ENCODE measurements around the gene DPP10.

DPP10 gene

DNA sequence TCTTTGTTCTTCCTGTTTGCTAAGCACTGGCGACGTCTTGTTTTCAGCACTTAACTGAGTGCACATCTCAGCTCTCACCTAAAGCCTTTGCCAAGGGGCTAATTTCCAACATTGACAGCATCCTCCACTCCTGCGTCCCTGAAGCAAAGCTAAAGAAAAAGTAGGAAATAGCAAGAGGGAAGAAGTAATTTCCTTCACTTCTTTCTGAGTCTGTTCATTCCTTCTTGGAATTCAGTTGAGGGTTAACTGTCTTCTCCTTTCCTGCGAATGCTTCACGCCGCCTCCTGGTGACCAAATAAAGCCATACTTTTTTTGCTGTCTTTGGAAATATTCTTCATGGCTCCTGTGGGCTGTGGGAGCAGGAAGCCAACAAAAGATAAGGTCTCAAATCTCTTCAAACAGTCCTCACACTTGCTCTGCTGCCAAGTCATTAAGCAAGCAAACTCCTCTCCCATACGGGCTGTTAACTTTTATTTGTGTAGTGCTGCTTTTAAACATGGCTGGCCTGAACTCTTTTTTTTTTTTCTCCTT is 100.9 kb downstream of the DPP10 start:
- no peaks in the 10 kb centered on the region for H3K27me3 ChIP-seq (ENCODE audit: control insufficient read depth in 1 of 2, insufficient read depth in 2 of 2, low read length in 2 of 2)
- H3K4me3 ChIP-seq (ENCODE audit: low read length in 2 of 2), result no peak overlapping the region
- no peaks in the 10 kb centered on the region for H3K36me3 ChIP-seq (ENCODE audit: control insufficient read depth in 2 of 2, insufficient read depth in 2 of 2, low read length in 2 of 2)
- no peak overlapping the region for H3K9ac ChIP-seq (ENCODE audit: low read length in 2 of 2)
- no peaks in the 10 kb centered on the region for H3K9me3 ChIP-seq (ENCODE audit: control insufficient read depth in 2 of 2, low read length in 2 of 2)
- no peaks in the 10 kb centered on the region for H3K4me1 ChIP-seq (ENCODE audit: control insufficient read depth, insufficient read depth, low read length)
- H3K27ac ChIP-seq (ENCODE audit: low read length), result no peak overlapping the region

DNA sequence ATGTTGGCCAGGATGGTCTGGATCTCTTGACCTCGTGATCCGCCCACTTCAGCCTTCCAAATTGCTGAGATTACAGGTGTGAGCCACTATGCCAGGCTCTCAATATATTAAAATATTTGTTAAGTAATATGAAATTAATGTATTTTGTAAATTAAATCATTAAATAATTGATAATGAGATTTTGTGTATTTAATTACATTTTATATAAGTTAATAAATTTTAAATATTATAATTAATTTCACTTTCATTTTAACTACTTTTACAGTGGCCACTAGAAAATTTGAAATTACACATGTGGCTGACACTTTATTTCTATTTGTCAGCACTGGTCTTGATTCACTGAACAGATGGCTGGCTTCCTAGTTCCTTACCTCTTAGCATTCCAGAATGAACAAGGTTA is 102.6 kb downstream of the DPP10 start:
- no peak overlapping the region for H3K9ac ChIP-seq (ENCODE audit: low read length in 2 of 2)
- no peak overlapping the region for H3K27ac ChIP-seq (ENCODE audit: low read length)
- H3K9me3 ChIP-seq (ENCODE audit: control insufficient read depth in 2 of 2, low read length in 2 of 2), result no peaks in the 10 kb centered on the region
- no peaks in the 10 kb centered on the region for H3K4me1 ChIP-seq (ENCODE audit: control insufficient read depth, insufficient read depth, low read length)
- H3K27me3 ChIP-seq (ENCODE audit: control insufficient read depth in 1 of 2, insufficient read depth in 2 of 2, low read length in 2 of 2), result no peaks in the 10 kb centered on the region
- no peak overlapping the region for H3K4me3 ChIP-seq (ENCODE audit: low read length in 2 of 2)
- no peaks in the 10 kb centered on the region for H3K36me3 ChIP-seq (ENCODE audit: control insufficient read depth in 2 of 2, insufficient read depth in 2 of 2, low read length in 2 of 2)

DNA sequence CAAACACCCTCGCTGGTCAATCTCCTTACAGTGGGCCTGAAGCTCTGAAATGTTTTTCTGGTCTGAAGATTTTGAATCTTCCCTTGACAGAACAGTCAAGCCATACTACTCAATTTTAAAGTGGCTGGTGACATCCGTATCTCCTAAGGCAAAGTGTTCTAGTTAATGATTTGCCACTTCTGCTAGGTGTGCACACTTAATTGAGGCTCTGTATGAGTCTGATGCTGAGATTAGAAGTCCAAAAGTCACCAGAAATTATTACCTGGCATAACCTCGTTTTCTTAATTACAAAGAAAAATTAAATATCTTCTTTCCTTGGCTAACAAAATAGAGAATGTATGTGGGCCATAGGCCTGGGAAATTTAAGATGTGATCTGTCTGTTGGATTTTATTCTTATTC is 104.1 kb downstream of the DPP10 start:
- Histone ChIP-seq H3K9me3 (ENCODE audit: control insufficient read depth in 2 of 2, low read length in 2 of 2) (no peaks in the 10 kb centered on the region), H3K27me3 (ENCODE audit: control insufficient read depth in 1 of 2, insufficient read depth in 2 of 2, low read length in 2 of 2) (peaks cover 0 to 2% of the 10 kb centered on the region in 2 donors), H3K4me1 (ENCODE audit: control insufficient read depth, insufficient read depth, low read length) (no peaks in the 10 kb centered on the region), H3K9ac (ENCODE audit: low read length in 2 of 2) (no peak overlapping the region), H3K36me3 (ENCODE audit: control insufficient read depth in 2 of 2, insufficient read depth in 2 of 2, low read length in 2 of 2) (no peaks in the 10 kb centered on the region), H3K4me3 (ENCODE audit: low read length in 2 of 2) (no peak overlapping the region), H3K27ac (ENCODE audit: low read length) (no peak overlapping the region)

DNA sequence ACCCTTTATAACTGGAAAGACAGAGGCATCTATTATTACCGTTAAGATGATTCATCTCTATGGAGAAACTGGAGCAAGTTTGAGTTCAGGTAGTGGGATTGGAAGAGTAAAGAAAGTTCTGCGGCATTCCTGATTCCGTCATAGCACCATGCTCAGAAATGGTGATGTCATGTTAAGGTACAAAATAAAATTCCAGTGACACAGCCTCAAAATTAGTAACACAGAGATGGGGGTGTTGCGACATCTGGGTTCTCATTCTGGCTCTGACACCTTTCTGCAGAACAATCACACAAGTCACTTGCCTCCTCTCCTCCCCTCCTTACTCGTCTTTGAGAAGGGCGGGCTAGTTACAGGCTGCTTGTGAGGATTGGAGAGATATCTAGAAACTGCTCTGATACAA is 105.7 kb downstream of the DPP10 start:
- Histone ChIP-seq H3K9me3 (ENCODE audit: control insufficient read depth in 2 of 2, low read length in 2 of 2) (no peaks in the 10 kb centered on the region), H3K27me3 (ENCODE audit: control insufficient read depth in 1 of 2, insufficient read depth in 2 of 2, low read length in 2 of 2) (peaks cover 0 to 2% of the 10 kb centered on the region in 2 donors), H3K4me3 (ENCODE audit: low read length in 2 of 2) (no peak overlapping the region), H3K27ac (ENCODE audit: low read length) (no peak overlapping the region), H3K4me1 (ENCODE audit: control insufficient read depth, insufficient read depth, low read length) (no peaks in the 10 kb centered on the region), H3K36me3 (ENCODE audit: control insufficient read depth in 2 of 2, insufficient read depth in 2 of 2, low read length in 2 of 2) (no peaks in the 10 kb centered on the region), H3K9ac (ENCODE audit: low read length in 2 of 2) (no peak overlapping the region)

DNA sequence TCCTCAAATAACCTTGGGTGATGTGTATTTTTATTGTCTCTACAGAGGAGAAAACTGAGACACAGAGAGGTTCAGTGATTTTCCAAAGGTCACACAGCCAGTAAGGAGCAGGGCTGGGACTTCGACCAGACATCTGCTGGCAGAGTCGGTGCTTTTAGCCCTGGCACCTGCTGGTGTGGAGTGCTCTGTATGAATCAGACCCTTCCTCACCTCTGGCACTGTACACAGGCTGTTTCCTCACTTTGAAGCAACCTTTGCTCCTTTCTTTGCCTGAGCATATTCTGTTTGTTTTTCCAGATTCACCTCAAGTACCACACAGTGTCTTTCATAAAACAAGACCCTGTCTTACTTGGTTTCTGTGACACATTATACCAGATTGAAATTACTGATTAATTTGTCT is 107.9 kb downstream of the DPP10 start:
- H3K36me3 ChIP-seq (ENCODE audit: control insufficient read depth in 2 of 2, insufficient read depth in 2 of 2, low read length in 2 of 2), result no peaks in the 10 kb centered on the region
- no peak overlapping the region for H3K9ac ChIP-seq (ENCODE audit: low read length in 2 of 2)
- no peaks in the 10 kb centered on the region for H3K4me1 ChIP-seq (ENCODE audit: control insufficient read depth, insufficient read depth, low read length)
- H3K9me3 ChIP-seq (ENCODE audit: control insufficient read depth in 2 of 2, low read length in 2 of 2), result no peaks in the 10 kb centered on the region
- no peak overlapping the region for H3K4me3 ChIP-seq (ENCODE audit: low read length in 2 of 2)
- peaks cover 0 to 2% of the 10 kb centered on the region in 2 donors for H3K27me3 ChIP-seq (ENCODE audit: control insufficient read depth in 1 of 2, insufficient read depth in 2 of 2, low read length in 2 of 2)
- H3K27ac ChIP-seq (ENCODE audit: low read length), result no peak overlapping the region

DNA sequence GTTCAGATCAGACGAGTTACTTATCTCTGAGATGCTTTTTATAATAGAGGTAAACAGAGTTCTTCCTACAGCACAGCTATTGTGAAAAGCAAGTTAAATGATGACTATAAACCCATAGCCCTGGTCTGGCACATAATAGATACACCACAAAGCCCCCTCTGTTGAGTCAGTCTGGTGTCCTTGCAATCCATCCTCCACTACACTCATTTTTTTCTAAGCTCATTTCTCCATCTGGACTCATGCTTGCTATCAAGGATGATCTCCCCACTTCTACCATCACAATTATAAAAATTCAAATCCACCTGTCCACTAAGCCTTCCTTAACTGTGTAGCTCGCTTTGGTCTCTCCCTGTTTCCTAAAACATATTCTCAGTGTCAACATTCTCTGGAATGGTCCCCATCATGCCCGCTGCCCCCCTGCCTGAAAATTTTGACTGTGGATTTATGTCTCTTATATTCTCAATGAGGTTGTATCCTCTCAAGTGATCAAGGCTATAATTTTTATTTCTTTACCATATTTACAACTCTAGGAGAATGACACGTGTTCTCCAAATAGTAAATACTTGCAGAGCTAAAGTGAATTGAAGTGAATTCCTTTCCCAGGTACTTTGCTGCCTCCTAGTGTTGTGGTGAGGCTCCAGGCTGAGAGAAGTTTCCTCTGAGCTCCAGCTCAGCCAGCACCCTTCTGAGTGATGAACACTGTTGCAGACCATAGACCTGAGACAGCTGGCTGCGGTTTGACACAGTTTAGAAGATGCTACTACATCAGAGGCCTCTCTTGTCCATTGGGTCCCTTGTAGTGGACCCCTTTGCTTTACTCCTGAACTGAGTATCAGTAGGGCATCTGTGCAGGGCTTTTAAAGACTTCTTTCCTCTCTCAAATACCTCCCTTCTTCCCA is 108.7 kb downstream of the DPP10 start:
- no peaks in the 10 kb centered on the region for H3K9me3 ChIP-seq (ENCODE audit: control insufficient read depth in 2 of 2, low read length in 2 of 2)
- peaks cover 0 to 2% of the 10 kb centered on the region in 2 donors for H3K27me3 ChIP-seq (ENCODE audit: control insufficient read depth in 1 of 2, insufficient read depth in 2 of 2, low read length in 2 of 2)
- H3K36me3 ChIP-seq (ENCODE audit: control insufficient read depth in 2 of 2, insufficient read depth in 2 of 2, low read length in 2 of 2), result no peaks in the 10 kb centered on the region
- no peak overlapping the region for H3K4me3 ChIP-seq (ENCODE audit: low read length in 2 of 2)
- no peaks in the 10 kb centered on the region for H3K4me1 ChIP-seq (ENCODE audit: control insufficient read depth, insufficient read depth, low read length)
- H3K9ac ChIP-seq (ENCODE audit: low read length in 2 of 2), result no peak overlapping the region
- no peak overlapping the region for H3K27ac ChIP-seq (ENCODE audit: low read length)

DNA sequence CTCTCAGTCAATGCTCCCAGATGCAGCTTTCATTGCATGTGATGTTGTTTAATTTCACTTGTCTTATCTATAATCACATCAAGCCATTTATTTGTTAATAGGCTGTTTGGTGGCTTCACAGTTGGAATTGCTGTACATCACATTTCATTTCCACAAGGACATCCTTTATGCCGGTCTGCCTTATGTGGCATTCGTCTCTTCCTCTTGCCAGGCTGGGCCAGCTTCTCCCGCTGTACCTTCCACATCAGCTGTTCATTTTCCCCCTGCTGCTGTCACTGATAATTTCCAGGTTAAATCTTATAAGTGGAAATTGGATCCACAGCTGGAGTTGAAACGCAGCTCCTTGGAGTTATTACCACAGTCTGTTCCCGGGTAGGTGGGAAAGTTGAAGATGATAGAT is 110.6 kb downstream of the DPP10 start:
- Histone ChIP-seq H3K4me1 (ENCODE audit: control insufficient read depth, insufficient read depth, low read length) (no peaks in the 10 kb centered on the region), H3K27ac (ENCODE audit: low read length) (no peak overlapping the region), H3K4me3 (ENCODE audit: low read length in 2 of 2) (no peak overlapping the region), H3K9ac (ENCODE audit: low read length in 2 of 2) (no peak overlapping the region), H3K36me3 (ENCODE audit: control insufficient read depth in 2 of 2, insufficient read depth in 2 of 2, low read length in 2 of 2) (no peaks in the 10 kb centered on the region), H3K27me3 (ENCODE audit: control insufficient read depth in 1 of 2, insufficient read depth in 2 of 2, low read length in 2 of 2) (peaks cover 0 to 2% of the 10 kb centered on the region in 2 donors), H3K9me3 (ENCODE audit: control insufficient read depth in 2 of 2, low read length in 2 of 2) (no peaks in the 10 kb centered on the region)

DNA sequence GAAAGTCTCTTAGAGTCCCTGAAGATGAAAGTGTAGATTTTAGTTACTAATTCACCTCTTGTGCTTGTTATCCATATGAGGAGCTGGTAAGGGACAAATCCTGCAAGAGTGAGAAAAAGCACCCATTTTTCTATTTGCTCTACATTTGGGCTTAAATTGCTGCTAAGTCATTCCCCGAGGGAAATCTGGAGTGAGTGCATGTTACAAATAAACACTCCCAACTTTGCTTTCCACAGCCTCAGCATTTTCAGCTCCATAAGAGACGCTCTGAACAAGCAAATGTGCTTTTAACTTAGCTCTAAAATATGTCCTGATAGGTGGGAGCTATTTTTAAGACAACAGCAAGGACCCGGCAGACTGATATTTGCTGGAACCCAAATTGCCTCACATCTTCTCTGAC is 126.7 kb downstream of the DPP10 start:
- Histone ChIP-seq H3K9ac (ENCODE audit: low read length in 2 of 2) (no peak overlapping the region), H3K36me3 (ENCODE audit: control insufficient read depth in 2 of 2, insufficient read depth in 2 of 2, low read length in 2 of 2) (no peaks in the 10 kb centered on the region), H3K9me3 (ENCODE audit: control insufficient read depth in 2 of 2, low read length in 2 of 2) (no peaks in the 10 kb centered on the region), H3K4me1 (ENCODE audit: control insufficient read depth, insufficient read depth, low read length) (no peaks in the 10 kb centered on the region), H3K4me3 (ENCODE audit: low read length in 2 of 2) (no peak overlapping the region), H3K27ac (ENCODE audit: low read length) (no peak overlapping the region), H3K27me3 (ENCODE audit: control insufficient read depth in 1 of 2, insufficient read depth in 2 of 2, low read length in 2 of 2) (no peaks in the 10 kb centered on the region)

DNA sequence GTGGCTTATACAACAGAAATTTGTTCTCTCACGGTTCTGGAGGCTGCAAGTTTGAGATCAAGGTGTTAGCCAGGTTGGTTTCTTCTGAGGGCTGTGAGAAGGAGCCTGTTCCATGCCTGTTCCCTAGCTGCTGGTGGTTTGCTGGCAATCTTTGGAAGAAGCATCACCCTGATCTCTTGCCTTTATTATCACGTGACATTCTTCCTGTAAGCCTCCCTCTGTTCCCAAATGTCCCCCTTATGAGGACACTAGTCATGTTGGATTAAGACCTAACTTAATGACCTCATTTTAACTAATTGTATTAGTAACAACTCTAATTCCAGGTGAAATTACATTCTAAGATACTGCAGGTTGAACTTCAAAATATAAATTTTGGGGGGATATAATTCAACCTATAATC is 135.2 kb downstream of the DPP10 start:
- no peak overlapping the region for H3K4me3 ChIP-seq (ENCODE audit: low read length in 2 of 2)
- H3K9ac ChIP-seq (ENCODE audit: low read length in 2 of 2), result no peak overlapping the region
- peaks cover 3% of the 10 kb centered on the region for H3K4me1 ChIP-seq (ENCODE audit: control insufficient read depth, insufficient read depth, low read length)
- no peaks in the 10 kb centered on the region for H3K9me3 ChIP-seq (ENCODE audit: control insufficient read depth in 2 of 2, low read length in 2 of 2)
- H3K27me3 ChIP-seq (ENCODE audit: control insufficient read depth in 1 of 2, insufficient read depth in 2 of 2, low read length in 2 of 2), result no peaks in the 10 kb centered on the region
- no peak overlapping the region for H3K27ac ChIP-seq (ENCODE audit: low read length)
- no peaks in the 10 kb centered on the region for H3K36me3 ChIP-seq (ENCODE audit: control insufficient read depth in 2 of 2, insufficient read depth in 2 of 2, low read length in 2 of 2)

DNA sequence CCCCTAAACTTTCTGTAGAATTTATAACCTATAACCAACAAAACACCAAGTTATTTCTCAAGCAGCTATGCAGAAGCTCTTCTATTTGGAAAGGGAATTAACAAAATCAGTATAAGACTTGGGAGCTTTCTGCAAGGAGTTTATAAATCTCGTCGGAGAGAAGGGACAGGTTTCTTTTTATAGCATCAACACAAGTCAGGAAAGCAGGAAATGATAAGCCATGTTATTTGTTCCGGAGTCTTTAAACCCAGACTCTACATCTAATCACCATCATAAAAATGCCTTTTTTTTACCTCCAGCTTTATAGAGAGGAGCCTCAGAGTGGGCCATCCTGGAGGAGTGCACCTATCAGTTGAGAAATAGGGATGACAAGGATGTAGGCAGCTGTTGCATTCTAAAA is 137.1 kb downstream of the DPP10 start:
- Histone ChIP-seq H3K9ac (ENCODE audit: low read length in 2 of 2) (no peak overlapping the region), H3K4me1 (ENCODE audit: control insufficient read depth, insufficient read depth, low read length) (peaks cover 3% of the 10 kb centered on the region), H3K27me3 (ENCODE audit: control insufficient read depth in 1 of 2, insufficient read depth in 2 of 2, low read length in 2 of 2) (no peaks in the 10 kb centered on the region), H3K36me3 (ENCODE audit: control insufficient read depth in 2 of 2, insufficient read depth in 2 of 2, low read length in 2 of 2) (no peaks in the 10 kb centered on the region), H3K4me3 (ENCODE audit: low read length in 2 of 2) (no peak overlapping the region), H3K9me3 (ENCODE audit: control insufficient read depth in 2 of 2, low read length in 2 of 2) (no peaks in the 10 kb centered on the region), H3K27ac (ENCODE audit: low read length) (no peak overlapping the region)

DNA sequence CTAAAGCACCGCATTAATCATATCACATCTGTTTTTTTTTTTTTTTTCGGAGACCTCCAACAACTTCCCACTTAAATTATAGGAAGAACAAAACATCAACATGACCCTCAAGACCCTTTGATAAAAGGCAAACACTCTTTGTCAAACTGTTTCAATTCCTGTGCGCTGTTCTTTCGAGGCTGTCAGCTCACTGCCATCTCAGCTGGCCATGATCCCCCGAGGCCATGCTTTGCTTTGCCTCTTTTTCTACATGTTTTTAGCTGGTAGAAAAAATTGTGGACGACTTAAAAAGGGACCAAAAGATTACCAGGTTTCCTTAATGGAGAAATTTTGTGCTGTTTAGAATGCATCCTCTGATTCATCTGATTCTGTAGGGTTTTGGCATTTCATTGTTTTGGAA is 138.2 kb downstream of the DPP10 start:
- Histone ChIP-seq H3K4me3 (ENCODE audit: low read length in 2 of 2) (no peak overlapping the region), H3K27ac (ENCODE audit: low read length) (no peak overlapping the region), H3K4me1 (ENCODE audit: control insufficient read depth, insufficient read depth, low read length) (peaks cover 3% of the 10 kb centered on the region), H3K27me3 (ENCODE audit: control insufficient read depth in 1 of 2, insufficient read depth in 2 of 2, low read length in 2 of 2) (no peaks in the 10 kb centered on the region), H3K36me3 (ENCODE audit: control insufficient read depth in 2 of 2, insufficient read depth in 2 of 2, low read length in 2 of 2) (no peaks in the 10 kb centered on the region), H3K9me3 (ENCODE audit: control insufficient read depth in 2 of 2, low read length in 2 of 2) (no peaks in the 10 kb centered on the region), H3K9ac (ENCODE audit: low read length in 2 of 2) (no peak overlapping the region)
